ENCODE data around the gene RIPOR2.
"Not testable (repeated sequence)": the region's sequence is repeated elsewhere in the genome, so short reads cannot be mapped to it uniquely, and the experiment has no call there.

The RIPOR2 gene

DNA sequence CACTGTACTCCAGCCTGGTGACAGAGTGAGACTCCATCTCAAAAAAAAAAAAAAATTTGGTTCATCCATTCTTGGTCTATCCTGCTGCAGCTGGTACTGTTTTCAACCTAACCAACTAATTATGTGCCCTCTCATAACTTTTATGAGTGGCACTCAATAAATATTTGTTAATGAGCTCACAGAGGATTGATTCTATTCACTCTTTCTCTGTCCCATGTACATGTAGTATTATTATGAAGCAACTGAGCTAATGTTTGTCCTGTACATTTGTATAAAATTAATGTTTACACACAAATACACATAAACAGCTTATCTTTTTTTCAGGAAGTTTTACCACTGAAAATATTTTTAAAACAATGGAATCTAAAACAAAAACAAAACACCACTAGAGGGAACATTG lies 10.1 kb downstream of the RIPOR2 start:
- DNase-seq (ENCODE audit: low read depth), result no peak

DNA sequence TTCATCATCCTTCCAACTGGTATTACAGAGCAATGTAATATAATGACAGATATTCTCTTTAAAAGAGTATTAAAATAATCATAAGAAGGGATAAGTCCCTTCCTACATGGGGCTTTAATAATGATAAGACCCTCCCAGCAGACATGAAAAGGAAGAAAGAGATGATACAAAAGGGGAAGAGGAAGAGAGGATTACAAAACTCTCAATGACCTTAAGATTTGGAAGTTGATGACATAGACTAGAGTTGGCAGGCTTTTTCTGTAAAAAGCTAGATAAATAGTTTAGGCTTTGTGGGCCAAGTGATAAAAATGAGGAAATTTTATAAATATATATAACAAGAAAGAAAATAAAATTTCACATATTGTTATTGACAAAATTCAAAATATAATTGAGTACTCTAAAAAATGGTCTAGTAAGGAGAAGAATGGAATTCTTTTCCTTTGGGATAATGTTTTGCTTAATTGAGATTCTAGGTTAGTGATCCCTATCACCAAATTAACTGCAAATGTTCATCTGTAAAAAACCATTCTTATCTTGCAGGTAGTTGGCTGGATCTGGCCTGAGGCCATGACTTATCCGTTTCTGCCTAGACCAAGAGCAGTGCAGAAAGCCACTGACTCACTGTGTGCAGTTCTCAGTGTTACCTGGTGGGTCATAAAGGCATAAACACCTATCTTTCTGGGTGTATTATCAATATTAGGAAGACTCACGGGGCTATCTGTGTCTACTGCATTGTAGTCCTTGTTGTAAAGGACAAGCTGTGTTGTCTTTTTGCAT lies 11.0 kb downstream of the RIPOR2 start:
- DNase-seq (ENCODE audit: low read depth), result no peak

DNA sequence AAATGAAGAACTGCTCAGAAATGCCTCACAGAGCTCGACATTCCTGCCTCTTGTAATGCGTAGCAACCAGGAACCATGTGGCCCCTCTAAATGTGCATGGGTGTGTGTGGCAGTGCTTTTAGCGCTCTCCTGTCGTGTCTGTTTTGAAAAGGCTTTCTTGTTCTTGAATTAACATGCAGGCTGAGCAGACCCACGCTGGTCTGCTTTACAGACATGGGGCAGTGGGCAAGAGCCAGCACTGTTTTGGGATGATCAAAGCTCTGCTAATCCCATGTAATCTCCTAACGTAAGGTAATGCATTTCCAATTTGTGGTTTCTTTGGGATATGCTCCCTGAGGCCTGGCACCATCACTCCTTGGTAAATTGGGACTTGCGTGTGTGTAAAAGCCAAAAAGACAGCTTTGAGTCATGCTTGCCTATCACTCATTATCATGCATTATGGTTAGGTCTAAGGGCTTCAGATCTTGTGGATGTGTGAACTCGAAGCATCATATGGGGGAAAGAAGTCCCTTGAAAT lies 11.8 kb downstream of the RIPOR2 start:
- DNase-seq (ENCODE audit: low read depth), result no peak

GRCh38 chr6:24922814-24923213 lies 12.9 kb downstream of the RIPOR2 start:
- no peak for DNase-seq (ENCODE audit: low read depth)

- DNase-seq (ENCODE audit: low read depth), result no peak
These were observed 13.6 kb downstream of the RIPOR2 start for GRCh38 chr6:24922170-24922569.

DNA sequence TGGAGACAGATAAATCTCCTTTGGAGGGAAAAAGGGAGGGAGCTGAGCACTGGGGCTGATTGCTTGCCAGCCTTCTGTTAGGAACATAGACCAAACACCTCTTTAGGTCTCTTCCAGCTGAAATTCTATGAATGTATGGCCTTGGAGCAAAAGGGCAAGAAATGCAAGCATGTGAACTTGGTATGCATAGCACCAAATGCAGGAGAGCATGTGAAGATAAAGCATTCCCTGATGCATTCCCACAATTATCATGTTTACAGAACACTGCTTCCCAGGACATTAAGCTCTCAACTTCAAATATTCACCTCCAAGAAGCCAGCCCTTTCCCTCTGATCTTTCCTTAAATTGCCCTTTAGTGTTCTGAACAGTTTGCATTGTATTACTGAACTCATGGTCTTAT lies 15.6 kb downstream of the RIPOR2 start:
- DNase-seq (ENCODE audit: low read depth), result no peak

DNA sequence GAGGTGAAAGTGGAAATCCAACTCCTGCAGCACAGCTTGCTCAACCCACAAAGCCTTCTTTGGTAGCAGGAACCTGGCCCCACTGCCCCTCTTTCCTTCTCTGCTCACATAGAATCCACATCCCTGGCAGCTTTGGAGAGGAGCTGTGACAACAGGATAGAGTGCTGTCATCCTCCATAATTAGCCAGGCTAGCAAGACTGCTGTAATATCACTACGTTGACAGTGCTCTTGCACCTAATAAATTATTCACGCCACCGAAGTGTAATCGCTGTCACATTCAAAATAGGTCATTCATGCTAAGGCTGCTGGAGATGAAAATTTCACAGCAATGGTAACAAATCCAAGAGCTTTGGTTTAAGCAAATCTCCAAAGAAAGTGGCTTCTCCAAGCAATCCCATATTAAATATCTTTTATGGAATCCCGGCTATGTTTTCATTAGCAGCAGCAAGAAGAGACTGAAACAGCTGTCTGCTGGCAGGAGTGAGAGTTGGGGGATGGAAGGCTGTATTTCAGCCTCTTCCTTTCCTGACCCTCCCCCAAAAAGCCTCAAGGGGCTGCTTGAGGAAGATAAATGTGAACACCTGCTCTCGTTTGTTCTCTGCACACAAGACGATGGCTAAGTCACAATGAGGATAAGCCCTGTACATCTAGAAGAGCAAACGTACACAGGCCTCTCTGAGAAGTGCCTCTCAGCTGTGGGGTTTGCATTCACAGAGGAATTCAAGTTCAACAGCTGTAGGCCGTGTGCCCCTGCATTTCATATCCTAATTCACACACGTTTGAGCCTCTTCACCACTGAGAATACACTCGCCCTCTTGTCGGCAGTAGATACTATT lies 16.5 kb downstream of the RIPOR2 start:
- no peak for DNase-seq (ENCODE audit: low read depth)

- DNase-seq (ENCODE audit: low read depth), result no peak
These were observed 17.1 kb downstream of the RIPOR2 start for GRCh38 chr6:24918641-24919055.

DNA sequence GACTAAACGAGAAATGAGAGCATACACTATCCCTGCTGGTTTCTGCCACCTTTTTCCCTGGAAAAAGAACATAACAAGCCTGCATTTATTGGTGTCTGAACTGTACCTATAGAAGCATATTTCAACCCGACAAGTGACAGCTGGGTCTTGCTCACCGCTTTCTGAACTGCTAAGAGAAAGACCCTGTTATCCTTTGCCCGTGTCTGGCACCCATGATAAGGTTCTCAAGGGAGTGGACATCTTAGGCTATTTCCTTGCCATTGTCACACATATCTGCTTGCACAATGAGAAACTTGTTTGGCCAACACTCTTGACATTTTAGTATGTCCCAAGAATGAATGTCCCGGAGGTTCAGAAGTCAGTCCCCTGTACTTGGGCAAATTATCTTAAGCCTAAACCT lies 19.3 kb downstream of the RIPOR2 start:
- DNase-seq (ENCODE audit: low read depth), result no peak

DNA sequence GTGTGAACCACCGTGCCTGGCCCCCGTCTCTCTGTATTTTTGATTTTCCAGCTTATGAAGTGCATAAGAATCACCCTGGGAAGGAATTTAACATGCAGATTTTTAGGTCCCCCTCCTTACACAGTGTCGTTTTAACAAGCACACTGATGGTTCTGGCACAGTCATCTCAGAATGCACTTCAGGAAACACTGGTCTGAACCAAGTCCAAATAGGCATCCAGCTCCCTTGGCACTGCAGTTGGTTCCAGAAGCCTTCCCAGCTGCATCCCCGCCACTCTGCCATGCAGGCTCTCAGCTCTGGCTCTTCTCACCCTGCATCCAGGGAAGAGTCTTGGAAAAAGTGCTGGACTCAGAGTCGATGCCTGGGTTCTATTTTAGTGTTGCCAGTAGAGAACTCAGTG lies 20.1 kb downstream of the RIPOR2 start:
- no peak for DNase-seq (ENCODE audit: low read depth)

DNA sequence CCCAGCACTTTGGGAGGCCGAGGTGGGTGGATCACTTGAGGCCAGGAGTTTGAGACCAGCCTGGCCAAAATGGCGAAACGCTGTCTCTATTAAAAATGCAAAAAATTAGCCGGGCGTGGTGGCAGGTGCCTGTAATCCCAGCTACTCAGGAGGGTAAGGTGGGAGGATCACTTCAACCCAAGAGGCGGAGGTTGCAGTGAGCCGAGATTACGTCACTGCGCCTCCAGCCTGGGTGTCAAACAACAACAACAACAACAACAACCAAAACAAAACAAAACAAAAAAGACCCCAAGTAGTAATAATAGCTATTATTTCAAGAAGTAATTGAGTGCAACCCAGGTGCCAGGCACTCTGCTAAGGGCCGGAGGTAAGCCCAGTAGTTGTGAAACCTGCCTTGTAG lies 21.7 kb downstream of the RIPOR2 start:
- DNase-seq (ENCODE audit: low read depth), result not testable (repeated sequence)

DNA sequence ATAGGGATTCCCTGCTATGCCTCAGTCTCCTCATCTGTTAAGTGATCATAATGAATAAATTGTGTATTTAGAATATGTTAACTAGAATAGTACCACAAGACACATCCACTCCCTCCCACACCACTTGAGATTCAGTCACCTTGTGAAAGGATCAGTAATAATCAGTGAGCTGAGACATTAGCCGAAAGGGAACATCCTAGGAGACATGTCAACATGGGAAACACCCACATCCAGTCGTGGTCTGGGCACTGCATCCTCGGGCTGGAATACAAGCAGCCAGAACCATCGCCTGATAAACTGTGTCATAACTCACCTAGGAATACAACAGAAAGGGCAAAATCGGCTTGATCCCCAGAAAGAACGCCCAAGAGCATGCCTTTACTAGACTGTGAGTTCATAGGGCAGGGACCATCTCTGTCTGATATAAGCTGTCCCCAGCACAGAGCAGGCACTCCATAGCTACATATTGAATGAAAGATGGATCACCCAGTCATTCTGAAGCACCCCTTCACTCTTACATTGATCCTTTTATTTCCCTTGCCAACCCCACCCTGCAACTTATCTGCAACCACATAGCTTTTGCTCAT lies 23.9 kb downstream of the RIPOR2 start:
- DNase-seq (ENCODE audit: low read depth), result no peak

GRCh38 chr6:24910961-24911725 lies 24.6 kb downstream of the RIPOR2 start:
- DNase-seq (ENCODE audit: low read depth), result no peak

- DNase-seq (ENCODE audit: low read depth), result no peak
These were observed 25.3 kb downstream of the RIPOR2 start for GRCh38 chr6:24910331-24910960.

DNA sequence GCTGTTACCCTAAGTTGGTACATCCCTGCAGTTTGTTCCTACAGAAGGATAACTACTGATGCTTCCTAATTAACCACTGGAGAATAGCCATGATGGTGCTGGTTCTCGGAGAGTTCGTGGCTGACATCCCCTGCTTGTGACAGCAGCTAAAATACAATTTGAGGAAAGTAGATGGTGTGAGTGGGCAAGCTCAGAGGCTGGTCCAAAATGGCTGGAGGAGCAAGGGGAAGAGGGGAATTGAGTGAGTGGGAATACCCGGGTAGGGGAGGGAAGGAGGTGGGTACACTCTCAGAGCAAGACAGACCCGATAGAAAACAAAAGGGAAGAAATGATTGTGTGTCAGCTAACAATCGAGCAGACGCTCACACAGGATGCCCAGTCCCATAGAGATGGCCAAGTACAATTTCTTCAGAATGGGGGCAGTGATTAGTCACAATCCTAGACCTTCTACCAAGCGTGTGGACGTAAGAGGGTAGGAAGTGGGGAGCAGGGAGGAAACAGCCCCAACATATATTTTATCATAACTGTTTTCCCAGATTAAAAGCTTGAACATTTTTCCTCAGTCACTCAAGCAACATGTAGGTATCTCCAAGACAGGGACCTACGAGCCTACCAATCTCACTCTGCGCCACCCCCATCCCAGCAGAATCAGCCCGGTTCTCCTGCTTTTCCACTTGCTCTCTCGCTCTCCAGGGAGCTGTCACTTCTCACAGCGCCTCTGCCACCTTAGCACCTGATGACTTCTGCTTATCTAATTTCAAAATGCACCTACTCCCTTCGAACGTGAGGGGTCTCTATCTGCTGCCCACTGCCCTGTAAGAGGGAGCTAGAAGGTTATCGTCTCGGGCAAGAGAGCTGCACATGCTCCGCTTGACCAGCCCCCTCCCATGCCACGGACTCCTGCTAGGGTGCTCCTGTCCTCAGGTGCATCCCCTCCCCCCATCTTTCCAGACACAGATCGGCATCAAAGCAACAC lies 26.2 kb downstream of the RIPOR2 start:
- no peak for DNase-seq (ENCODE audit: low read depth)

DNA sequence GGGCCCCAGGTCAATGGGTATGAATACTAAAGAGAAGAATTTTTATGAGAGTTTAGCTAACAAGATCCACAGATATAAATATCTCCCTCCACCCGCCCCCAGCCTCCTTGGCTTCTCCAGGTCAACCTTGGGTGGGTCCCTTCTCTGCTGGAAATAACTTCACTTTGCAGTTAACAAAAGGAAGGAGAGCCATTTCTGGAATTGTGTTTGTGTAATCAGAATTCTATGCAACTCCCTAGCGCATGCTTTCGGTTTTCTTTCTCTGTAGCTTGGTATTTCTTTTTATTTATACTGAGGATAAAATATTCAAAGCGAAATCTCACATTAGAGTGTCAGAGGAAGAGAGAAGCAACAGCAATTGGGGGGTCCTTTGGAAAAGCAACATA lies 27.1 kb downstream of the RIPOR2 start:
- peak; percentile 18 for DNase-seq (ENCODE audit: low read depth)

- no peak for DNase-seq (ENCODE audit: low read depth)
These were observed 27.7 kb downstream of the RIPOR2 start for GRCh38 chr6:24907919-24908649.

GRCh38 chr6:24906314-24906713 lies 29.4 kb downstream of the RIPOR2 start:
- DNase-seq (ENCODE audit: low read depth), result no peak

DNA sequence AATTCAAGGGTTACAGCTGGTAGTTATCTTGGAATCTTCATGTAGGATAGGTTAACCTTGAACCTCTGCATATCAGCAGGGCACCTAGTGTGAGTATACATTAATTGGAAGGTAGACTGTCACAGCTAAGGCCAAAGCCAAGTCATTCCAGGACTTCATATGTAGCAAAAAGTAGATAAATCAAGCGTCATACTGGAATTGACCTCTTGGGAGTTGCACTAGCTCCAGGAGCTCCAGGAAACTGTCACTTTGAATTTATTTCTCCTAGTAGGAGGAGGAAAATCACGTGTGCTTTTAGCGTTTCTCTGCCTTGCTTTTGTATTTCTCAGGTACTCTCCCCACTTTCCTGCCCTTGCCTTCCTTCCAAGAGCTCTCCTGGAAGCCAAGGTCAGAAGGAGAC lies 30.3 kb downstream of the RIPOR2 start:
- no peak for DNase-seq (ENCODE audit: low read depth)

DNA sequence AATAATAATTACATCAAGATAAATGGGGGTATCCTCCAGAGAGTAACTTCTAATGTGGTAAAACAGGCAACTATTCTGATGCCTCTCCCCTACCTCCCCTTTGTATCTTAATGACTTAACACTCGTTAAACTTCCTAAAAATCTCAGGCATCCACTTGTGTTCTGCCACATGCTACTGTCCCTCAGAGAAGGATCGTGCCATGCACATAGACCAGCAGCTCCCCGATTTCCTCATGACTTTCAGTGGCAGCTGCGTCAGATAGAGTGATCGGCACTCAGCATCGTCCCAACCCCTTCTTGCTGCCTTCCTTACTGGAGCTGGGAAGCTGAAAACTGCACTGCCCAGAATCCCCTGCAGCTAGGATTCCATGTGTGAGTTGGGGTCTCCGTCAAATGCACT lies 32.1 kb downstream of the RIPOR2 start:
- no peak for DNase-seq (ENCODE audit: low read depth)
